Gastrocnemius medialis (tissue), 4 donors: Measurements from ENCODE around the gene SETBP1.

Experiments used
- POLR2A ChIP-seq, 2 donors: fragments of 450-650 bp; IDR thresholded peaks; one replicate each; pipeline ENCODE4 v1.6.1; 2017; ENCODE audit warnings: antibody characterized with exemption in 2 of 2, mild to moderate bottlenecking in 2 of 2, moderate library complexity in 2 of 2
- TF ChIP-seq, protein P1 (sequence below), 5 experiments: fragments of 450-650 bp in 3 of 5; fragments of 200-600 bp in 2 of 5; sonication (generic) in 2 of 5; IDR thresholded peaks in 4 of 5; conservative IDR thresholded peaks in 1 of 5; 1 replicate in 4 of 5; 2 replicates in 1 of 5; pipeline ENCODE4 v1.5.1; 2016 to 2019; ENCODE audit warnings: antibody characterized with exemption in 5 of 5, mild to moderate bottlenecking in 3 of 5, moderate library complexity in 3 of 5

DNA sequence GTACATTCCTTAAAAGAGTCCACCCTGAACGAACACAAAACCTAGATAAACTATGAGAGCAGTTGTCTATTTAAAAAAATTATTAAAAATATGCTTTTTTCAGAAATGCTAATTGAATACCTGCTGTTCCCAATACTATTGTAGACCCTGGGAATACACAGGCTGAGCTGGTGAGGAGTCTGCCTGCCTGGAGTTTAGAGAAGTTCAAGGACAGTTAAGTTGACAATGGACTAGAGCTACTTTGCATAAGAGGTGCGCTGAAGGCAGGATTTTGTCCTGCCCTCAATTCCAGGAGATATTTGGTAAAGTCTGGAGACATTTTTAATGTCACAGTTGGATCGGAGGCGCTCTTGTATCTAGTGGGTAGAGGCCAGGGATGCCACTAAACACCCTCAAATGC lies 110.2 kb downstream of the SETBP1 start:
- TF ChIP-seq, protein P1, sequence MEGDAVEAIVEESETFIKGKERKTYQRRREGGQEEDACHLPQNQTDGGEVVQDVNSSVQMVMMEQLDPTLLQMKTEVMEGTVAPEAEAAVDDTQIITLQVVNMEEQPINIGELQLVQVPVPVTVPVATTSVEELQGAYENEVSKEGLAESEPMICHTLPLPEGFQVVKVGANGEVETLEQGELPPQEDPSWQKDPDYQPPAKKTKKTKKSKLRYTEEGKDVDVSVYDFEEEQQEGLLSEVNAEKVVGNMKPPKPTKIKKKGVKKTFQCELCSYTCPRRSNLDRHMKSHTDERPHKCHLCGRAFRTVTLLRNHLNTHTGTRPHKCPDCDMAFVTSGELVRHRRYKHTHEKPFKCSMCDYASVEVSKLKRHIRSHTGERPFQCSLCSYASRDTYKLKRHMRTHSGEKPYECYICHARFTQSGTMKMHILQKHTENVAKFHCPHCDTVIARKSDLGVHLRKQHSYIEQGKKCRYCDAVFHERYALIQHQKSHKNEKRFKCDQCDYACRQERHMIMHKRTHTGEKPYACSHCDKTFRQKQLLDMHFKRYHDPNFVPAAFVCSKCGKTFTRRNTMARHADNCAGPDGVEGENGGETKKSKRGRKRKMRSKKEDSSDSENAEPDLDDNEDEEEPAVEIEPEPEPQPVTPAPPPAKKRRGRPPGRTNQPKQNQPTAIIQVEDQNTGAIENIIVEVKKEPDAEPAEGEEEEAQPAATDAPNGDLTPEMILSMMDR (IDR thresholded peaks at IDR 0.05 in 4 of 5, conservative IDR thresholded peaks at IDR 0.05 in 1 of 5) = no peak
- TF ChIP-seq POLR2A (IDR thresholded peaks at IDR 0.05) = no peak
